IMR-90 (cell line): ENCODE measurements around the gene LONRF3. TPM values are rescaled to one million over a fixed set of nuclear protein-coding genes. Genes with fewer than 3 reads are reported as not detected.

ENCODE experiments used
- ATAC-seq: fragments of 200-7000 bp; cut with Tn5 transposase; 2 replicates; pipeline ENCODE4 v1.9.1; 2020; ENCODE audit warnings: low read depth, mild to moderate bottlenecking, moderate library complexity
- BruUV-seq: library from RNA; stranded (reverse); fragments of 400-500 nt; replicated peaks from 2 replicates; lab custom pipeline; 2021; lab: Mats Ljungman, UMichigan
- CTCF ChIA-PET: fragments of 300-600 bp; formaldehyde crosslinking; extraction: SDS; loops from one replicate; lab custom pipeline; 2021; ENCODE audit warnings: antibody characterized with exemption; lab: Yijun Ruan, JAX
- POLR2A ChIA-PET: fragments of 300-600 bp; sonication (Branson Sonifier 250); formaldehyde crosslinking; loops from one replicate; lab custom pipeline; 2022; ENCODE audit warnings: antibody characterized with exemption; ENCODE audit not compliant: unreplicated experiment; lab: Charles Lee
- DNase-seq: peaks from one replicate; pipeline ENCODE4 v3.0.0; 2013
- H2AFZ ChIP-seq: replicated peaks from 2 replicates; pipeline ENCODE3; 2013; ENCODE audit warnings: low read length, mild to moderate bottlenecking; ENCODE audit not compliant: poor library complexity
- H2AK5ac ChIP-seq: 2 replicates; pipeline ENCODE4 v1.6.1; 2013; ENCODE audit warnings: low read depth, low read length, inconsistent platforms
- H2AK9ac ChIP-seq: replicated peaks from 2 replicates; pipeline ENCODE3; 2013; ENCODE audit warnings: mild to moderate bottlenecking, low read depth, low read length, moderate library complexity; ENCODE audit not compliant: poor library complexity
- H2BK120ac ChIP-seq: 2 replicates; pipeline ENCODE4 v1.6.1; 2013; ENCODE audit warnings: low read depth, low read length, inconsistent platforms
- H2BK15ac ChIP-seq: 3 replicates; pipeline ENCODE4 v1.6.1; 2013; ENCODE audit warnings: low read depth, low read length, inconsistent platforms
- H2BK20ac ChIP-seq: 2 replicates; pipeline ENCODE4 v1.6.1; 2013; ENCODE audit warnings: low read depth, mild to moderate bottlenecking, inconsistent platforms, low read length, moderate library complexity
- H2BK5ac ChIP-seq: 2 replicates; pipeline ENCODE4 v1.6.1; 2013; ENCODE audit warnings: mild to moderate bottlenecking, low read depth, low read length, inconsistent platforms; ENCODE audit not compliant: poor library complexity, severe bottlenecking
- H3K14ac ChIP-seq: replicated peaks from 2 replicates; pipeline ENCODE4 v1.6.1; 2013; ENCODE audit warnings: low read depth, low read length, inconsistent platforms
- H3K18ac ChIP-seq: 2 replicates; pipeline ENCODE4 v1.6.1; 2013; ENCODE audit warnings: low read depth, low read length, control low read depth
- H3K23ac ChIP-seq: 2 replicates; pipeline ENCODE4 v1.6.1; 2013; ENCODE audit warnings: low read depth, low read length, inconsistent platforms
- H3K27ac ChIP-seq: 2 replicates; pipeline ENCODE4 v1.5.1; 2013; ENCODE audit warnings: mild to moderate bottlenecking, control low read depth, low read length; ENCODE audit not compliant: insufficient read depth
- H3K27me3 ChIP-seq: 2 replicates; pipeline ENCODE4 v1.6.1; 2013; ENCODE audit warnings: low read length; ENCODE audit not compliant: control insufficient read depth, insufficient read depth
- H3K36me3 ChIP-seq: 2 replicates; pipeline ENCODE4 v1.6.1; 2013; ENCODE audit warnings: low read length, mixed read lengths; ENCODE audit not compliant: control insufficient read depth, insufficient read depth
- H3K4ac ChIP-seq: 2 replicates; pipeline ENCODE4 v1.6.1; 2013; ENCODE audit warnings: low read depth, low read length, inconsistent platforms
- H3K4me1 ChIP-seq: 2 replicates; pipeline ENCODE4 v1.6.1; 2013; ENCODE audit warnings: low read length, mixed read lengths; ENCODE audit not compliant: control insufficient read depth, insufficient read depth
- H3K4me2 ChIP-seq: 2 replicates; pipeline ENCODE4 v1.6.1; 2013; ENCODE audit warnings: low read depth, mild to moderate bottlenecking, control low read depth, low read length, moderate library complexity
- H3K4me3 ChIP-seq: 2 replicates; pipeline ENCODE4 v1.5.1; 2013; ENCODE audit warnings: low read depth, mild to moderate bottlenecking, control low read depth, low read length, moderate library complexity; ENCODE audit not compliant: insufficient read depth
- H3K56ac ChIP-seq: 2 replicates; pipeline ENCODE4 v1.6.1; 2013; ENCODE audit warnings: low read length, inconsistent platforms; ENCODE audit not compliant: insufficient read depth; ENCODE audit errors: extremely low read depth
- H3K79me1 ChIP-seq, 2 experiments: 2 replicates each; pipeline ENCODE4 v1.6.1; 2013; ENCODE audit warnings: low read length in 2 of 2, inconsistent platforms in 1 of 2, low read depth in 1 of 2
- H3K9ac ChIP-seq: 2 replicates; pipeline ENCODE4 v1.6.1; 2013; ENCODE audit warnings: low read depth, low read length, control low read depth
- H3K9me1 ChIP-seq: 2 replicates; pipeline ENCODE4 v1.6.1; 2013; ENCODE audit warnings: low read length, inconsistent platforms; ENCODE audit not compliant: insufficient read depth
- H3K9me3 ChIP-seq: 2 replicates; pipeline ENCODE4 v1.6.1; 2013; ENCODE audit warnings: low read length; ENCODE audit not compliant: control insufficient read depth, insufficient read depth
- H4K20me1 ChIP-seq: 2 replicates; pipeline ENCODE4 v1.6.1; 2013; ENCODE audit warnings: low read length, inconsistent platforms; ENCODE audit not compliant: insufficient read depth
- H4K5ac ChIP-seq: 2 replicates; pipeline ENCODE4 v1.6.1; 2013; ENCODE audit warnings: mild to moderate bottlenecking, low read depth, low read length, control low read depth
- H4K8ac ChIP-seq, 2 experiments: 2 replicates each; pipeline ENCODE4 v1.6.1; 2013; ENCODE audit warnings: low read depth in 2 of 2, low read length in 2 of 2, control low read depth in 1 of 2, inconsistent platforms in 1 of 2
- H4K91ac ChIP-seq: 2 replicates; pipeline ENCODE4 v1.6.1; 2013; ENCODE audit warnings: low read depth, low read length, inconsistent platforms; ENCODE audit not compliant: insufficient read depth
- SMC3 ChIP-seq: fragments of 150-350 bp; IDR thresholded peaks from 2 replicates; pipeline ENCODE4 v1.6.1; 2016; ENCODE audit warnings: low read depth, mild to moderate bottlenecking, antibody characterized with exemption, low read length, moderate library complexity
- WGBS, 2 experiments: methylation state at CpG; one replicate each; pipeline versions ENCODE4 v1.1.5 to v1.1.7; 2013; ENCODE audit warnings: missing lambda C conversion rate in 2 of 2; ENCODE audit not compliant: insufficient read length in 1 of 2; ENCODE audit errors: extremely low coverage in 2 of 2; 5-methylcytosine and 5-hydroxymethylcytosine counted together
- dilution Hi-C: fragments of 300-500 bp; cut with HindIII; formaldehyde crosslinking; loops from one replicate; pipeline ENCODE4 v1.14.3; 2018; ENCODE audit warnings: low sequenced_read_pairs; ENCODE audit not compliant: unreplicated experiment
- in situ Hi-C: fragments of 300-500 bp; cut with MboI; formaldehyde crosslinking; loops from 3 replicates; pipeline ENCODE4 v1.14.3; 2019; ENCODE audit warnings: low sequenced_read_pairs, inconsistent platforms, mixed read lengths
- intact Hi-C: fragments of 100-400 bp; cut with micrococcal nuclease; formaldehyde crosslinking; loops from 2 replicates; pipeline ENCODE4 v1.10.0; 2022
- polyA plus RNA-seq, 3 experiments: library from polyadenylated mRNA; depleted of rRNA; stranded (reverse); fragments of >200 nt; gene quantifications; 2 replicates each; pipeline ENCODE4 v1.2.3, GENCODE V29; 2012; ENCODE audit warnings: low replicate concordance in 1 of 3
- total RNA-seq: library from RNA; depleted of rRNA; stranded (reverse); fragments of >200 nt; gene quantifications from 2 replicates; pipeline ENCODE4 v1.2.3, GENCODE V29; 2012

Gene LONRF3
- total and polyA plus RNA-seq, 2 of the 4 experiments (the other 2 are of a cell fraction) = not detected

GRCh38 chrX:118973389-118974087 lies 880 bp upstream of the LONRF3 start:
- no peaks in the 10 kb centered on the region for H3K79me1 ChIP-seq
- intact Hi-C loops (no loop called here), in situ Hi-C loops (no loop called here), dilution Hi-C loops (no loop called here)
- H3K56ac ChIP-seq = no peak overlapping the region
- H2AK9ac ChIP-seq = peak overlapping the region; percentile 15
- no peak overlapping the region for H3K4ac ChIP-seq
- WGBS, 2 experiments = 25% methylated on average over 6 of the region's 43 CpGs; no CpG with 5 or more reads in 1 of the 2 experiments
- H3K14ac ChIP-seq = no peak overlapping the region
- no peak overlapping the region for H4K8ac ChIP-seq
- BruUV-seq = no TSS peak
- ChIA-PET POLR2A (no interaction called here), CTCF (no interaction called here)
- TF ChIP-seq SMC3 = no peak
- no peak overlapping the region for H2BK20ac ChIP-seq
- H3K9me1 ChIP-seq = no peaks in the 10 kb centered on the region
- H3K27ac ChIP-seq = no peak overlapping the region
- no peak overlapping the region for H4K5ac ChIP-seq
- H2AFZ ChIP-seq = peak overlapping the region; percentile 21
- no peaks in the 10 kb centered on the region for H3K4me1 ChIP-seq
- H3K27me3 ChIP-seq = peaks cover 61% of the 10 kb centered on the region
- H3K9me3 ChIP-seq = peaks cover 3% of the 10 kb centered on the region
- ATAC-seq = no peak
- H2BK5ac ChIP-seq = no peak overlapping the region
- H3K23ac ChIP-seq = no peak overlapping the region
- no peak overlapping the region for H2BK15ac ChIP-seq
- no peak overlapping the region for H2BK120ac ChIP-seq
- no peak overlapping the region for H4K91ac ChIP-seq
- no peak for DNase-seq
- H3K4me2 ChIP-seq = no peak overlapping the region
- no peaks in the 10 kb centered on the region for H4K20me1 ChIP-seq
- H3K18ac ChIP-seq = no peak overlapping the region
- no peak overlapping the region for H3K4me3 ChIP-seq
- H3K9ac ChIP-seq = no peak overlapping the region
- H2AK5ac ChIP-seq = no peak overlapping the region
- no peaks in the 10 kb centered on the region for H3K36me3 ChIP-seq
